Fibroblast of skin of left quadriceps (primary cell): ENCODE data around the gene SLC1A4.

ENCODE experiments used
- DNase-seq, 2 experiments: peaks; one replicate each; pipeline ENCODE4 v3.0.0-alpha.2; 2013; ENCODE audit warnings: low read depth in 2 of 2

The SLC1A4 gene

DNA sequence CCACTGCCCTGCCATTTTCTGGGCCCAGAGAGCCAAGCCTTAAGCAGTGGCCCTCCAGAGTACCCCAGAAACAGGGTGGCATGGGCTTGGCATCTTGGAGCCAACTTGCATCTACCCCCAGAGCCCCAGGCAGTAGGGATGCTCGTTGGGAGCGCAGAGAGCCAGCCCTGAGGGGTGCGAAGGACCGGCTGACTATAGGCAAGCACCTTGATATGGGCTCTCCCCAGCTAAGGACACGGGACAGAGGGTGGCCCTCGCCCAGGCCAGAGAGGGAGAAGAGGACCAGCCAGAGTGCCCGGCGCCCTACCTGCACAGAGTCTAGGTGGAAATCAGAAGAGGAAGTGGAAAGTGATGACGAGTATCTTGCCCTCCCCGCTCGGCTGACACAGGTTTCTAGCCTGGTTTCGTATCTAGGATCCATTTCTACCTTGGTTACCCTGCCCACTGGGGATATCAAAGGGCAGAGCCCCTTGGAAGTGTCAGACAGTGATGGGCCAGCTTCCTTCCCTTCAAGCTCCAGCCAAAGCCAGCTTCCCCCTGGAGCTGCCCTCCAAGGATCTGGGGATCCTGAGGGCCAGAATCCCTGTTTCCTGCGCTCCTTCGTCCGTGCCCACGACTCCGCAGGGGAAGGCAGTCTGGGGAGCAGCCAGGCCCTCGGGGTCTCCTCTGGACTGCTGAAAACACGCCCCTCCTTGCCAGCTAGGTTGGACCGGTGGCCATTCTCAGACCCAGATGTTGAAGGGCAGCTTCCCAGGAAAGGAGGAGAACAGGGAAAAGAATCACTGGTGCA is 83.2 kb downstream of the SLC1A4 start:
- no peak for DNase-seq
